GM21723 (cell line): Measurements from ENCODE around the gene HSPBAP1.
"Not testable (repeated sequence)": the region's sequence is repeated elsewhere in the genome, so short reads cannot be mapped to it uniquely, and the experiment has no call there.

Experiments
- ATAC-seq: cut with Tn5 transposase; IDR thresholded peaks from one replicate; pipeline ENCODE4 v1.9.1; 2021; ENCODE audit warnings: mild to moderate bottlenecking, moderate library complexity; ENCODE audit not compliant: unreplicated experiment

HSPBAP1 gene

DNA sequence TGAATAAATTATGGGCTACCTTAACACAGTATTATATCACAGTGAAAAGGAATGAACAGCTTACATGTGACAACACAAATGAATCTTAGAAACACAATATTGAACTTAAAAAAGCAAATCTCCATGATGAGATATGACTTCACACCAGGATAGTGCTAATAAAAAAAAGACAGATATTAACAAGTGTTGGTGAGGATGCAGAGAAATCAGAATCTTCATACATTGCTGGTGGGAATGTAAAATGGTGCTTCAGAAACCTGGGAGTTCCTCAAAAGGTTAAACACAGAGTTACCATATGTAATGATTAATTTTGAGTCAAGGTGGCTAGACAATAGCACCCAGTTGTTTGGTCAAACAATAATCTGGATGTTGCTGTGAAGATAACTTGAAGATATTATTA is 51.4 kb downstream of the HSPBAP1 start:
- no peak for ATAC-seq

DNA sequence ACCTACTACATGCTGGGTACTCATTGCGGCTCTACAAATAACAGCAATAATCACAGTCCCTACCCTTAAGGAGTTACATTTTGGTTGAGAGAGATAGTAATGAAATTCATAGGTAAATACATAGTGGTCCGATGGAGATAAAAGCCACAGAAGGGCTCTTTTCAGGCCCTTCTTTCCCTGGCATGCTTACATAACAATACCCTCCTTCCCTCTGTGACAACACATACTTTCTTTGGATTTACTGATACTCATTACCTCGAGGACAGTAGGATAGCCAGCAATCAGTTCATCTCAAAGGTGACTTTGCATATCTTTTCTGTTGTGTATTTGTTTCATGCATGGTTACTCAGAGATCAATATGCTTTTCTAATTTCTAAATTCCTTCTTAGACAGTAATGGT is 54.5 kb downstream of the HSPBAP1 start:
- no peak for ATAC-seq

DNA sequence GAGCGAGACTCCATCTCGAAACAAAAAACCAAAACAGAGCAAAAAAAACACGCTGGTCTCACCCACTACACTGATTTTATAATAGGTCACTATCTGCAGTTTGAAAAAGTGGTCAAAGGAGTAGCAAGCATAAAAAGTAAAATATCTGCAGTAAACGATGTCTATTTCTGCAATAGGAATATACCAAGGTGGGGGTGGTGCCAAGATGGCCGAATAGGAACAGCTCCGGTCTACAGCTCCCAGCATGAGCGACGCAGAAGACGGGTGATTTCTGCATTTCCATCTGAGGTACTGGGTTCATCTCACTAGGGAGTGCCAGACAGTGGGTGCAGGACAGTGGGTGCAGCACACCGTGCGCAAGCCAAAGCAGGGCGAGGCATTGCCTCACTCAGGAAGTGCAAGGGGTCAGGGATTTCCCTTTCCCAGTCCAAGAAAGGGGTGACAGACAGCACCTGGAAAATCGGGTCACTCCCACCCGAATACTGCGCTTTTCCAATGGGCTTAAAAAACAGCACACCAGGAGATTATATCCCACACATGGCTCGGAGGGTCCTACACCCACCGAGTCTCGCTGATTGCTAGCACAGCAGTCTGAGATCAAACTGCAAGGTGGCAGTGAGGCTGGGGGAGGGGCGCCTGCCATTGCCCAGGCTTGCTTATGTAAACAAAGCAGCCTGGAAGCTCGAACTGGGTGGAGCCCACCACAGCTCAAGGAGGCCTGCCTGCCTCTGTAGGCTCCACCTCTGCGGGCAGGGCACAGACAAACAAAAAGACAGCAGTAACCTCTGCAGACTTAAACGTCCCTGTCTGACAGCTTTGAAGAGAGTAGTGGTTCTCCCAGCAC is 60.7 kb downstream of the HSPBAP1 start:
- ATAC-seq: not testable (repeated sequence)

DNA sequence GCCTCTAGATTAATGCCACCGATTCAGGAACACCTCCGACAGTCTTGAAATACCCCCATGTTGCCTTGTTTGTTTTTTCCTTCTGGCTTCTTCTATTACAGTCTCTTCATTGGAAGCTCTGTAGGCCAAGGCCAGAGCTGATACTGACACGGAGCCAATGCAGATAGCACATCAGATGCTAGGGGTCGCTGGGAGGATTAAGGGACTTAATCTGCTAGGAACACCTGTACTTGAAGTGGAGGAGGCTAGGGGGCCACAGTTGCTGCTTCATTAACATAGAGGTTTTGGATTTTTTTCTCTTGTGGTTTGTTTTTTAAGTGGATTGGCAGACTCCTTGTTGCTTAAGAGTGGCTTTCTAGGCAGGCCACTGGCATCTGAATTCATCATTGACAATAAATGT is 63.4 kb downstream of the HSPBAP1 start:
- no peak for ATAC-seq

DNA sequence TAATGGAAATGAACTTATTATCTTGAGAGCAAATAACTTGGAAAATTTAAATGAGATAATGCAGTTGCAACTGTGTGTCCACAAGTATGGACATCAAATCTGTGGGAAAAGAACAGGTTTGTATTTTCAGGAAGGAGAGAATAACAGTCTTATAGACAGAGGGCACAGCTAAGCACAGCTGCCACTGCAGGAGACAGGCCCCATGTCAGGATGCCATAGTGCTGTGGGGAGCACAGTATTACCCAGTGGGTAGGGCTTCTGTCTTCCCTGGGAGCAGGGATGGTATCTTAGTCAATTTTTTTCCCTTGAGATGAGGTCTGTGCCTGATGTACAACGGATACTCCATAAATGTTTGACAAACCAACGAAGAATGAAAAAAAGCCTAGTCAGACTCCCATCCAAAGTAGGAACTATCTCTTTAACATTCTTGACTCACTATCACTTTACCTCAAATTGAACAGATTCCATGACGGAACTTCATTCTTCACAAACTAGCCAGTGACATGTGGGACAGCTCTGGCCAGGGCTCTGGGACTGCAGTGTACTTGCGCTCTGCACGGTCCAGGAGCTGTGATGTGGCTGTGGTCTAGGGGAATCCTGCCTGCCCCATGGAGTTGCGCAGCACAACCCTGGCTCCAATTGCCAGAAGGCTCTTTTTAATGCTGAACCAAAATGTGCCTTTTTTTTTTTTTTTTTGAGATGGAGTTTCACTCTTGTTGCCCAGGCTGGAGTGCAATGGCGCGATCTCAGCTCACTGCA is 64.7 kb downstream of the HSPBAP1 start:
- ATAC-seq: no peak

DNA sequence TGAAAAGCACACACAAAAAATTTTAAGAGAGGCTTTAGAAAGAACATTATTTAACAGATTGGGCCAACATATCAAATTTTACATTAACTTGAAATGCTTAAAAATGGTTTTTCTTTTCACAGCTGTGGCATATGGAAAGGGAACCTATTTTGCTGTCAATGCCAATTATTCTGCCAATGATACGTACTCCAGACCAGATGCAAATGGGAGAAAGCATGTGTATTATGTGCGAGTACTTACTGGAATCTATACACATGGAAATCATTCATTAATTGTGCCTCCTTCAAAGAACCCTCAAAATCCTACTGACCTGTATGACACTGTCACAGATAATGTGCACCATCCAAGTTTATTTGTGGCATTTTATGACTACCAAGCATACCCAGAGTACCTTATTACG is 65.4 kb downstream of the HSPBAP1 start:
- no peak for ATAC-seq

DNA sequence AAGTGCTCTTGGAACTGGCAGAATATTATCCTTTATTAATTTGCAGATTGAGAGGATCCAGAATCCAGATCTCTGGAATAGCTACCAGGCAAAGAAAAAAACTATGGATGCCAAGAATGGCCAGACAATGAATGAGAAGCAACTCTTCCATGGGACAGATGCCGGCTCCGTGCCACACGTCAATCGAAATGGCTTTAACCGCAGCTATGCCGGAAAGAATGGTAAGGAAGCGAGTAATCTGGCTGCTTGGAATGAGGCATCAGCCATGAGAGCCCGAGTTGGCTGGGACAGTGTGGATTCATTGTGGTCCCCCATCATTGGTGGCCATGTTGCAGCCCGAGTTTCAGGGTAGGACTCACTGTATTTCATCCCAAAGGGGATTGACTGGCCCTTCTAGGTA is 65.9 kb downstream of the HSPBAP1 start:
- ATAC-seq: no peak

DNA sequence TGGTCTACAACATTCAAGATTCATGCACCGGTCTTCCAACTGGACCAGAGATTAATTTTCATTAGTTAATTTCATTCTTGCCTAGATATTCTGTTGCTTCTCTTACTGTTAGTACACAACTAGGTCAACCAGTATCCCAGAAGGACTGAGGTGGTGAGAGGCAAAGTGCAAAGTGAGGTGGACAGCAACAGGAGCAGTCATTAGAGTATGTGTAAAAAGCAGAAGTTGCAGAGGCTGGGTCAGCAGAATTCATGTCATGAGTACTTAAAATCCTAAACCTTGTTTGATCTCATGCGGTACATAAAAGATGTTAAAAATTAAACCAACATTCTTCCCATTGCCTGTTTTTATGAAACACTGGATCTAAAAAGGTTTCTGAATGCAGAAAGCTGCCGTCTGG is 66.3 kb downstream of the HSPBAP1 start:
- no peak for ATAC-seq

DNA sequence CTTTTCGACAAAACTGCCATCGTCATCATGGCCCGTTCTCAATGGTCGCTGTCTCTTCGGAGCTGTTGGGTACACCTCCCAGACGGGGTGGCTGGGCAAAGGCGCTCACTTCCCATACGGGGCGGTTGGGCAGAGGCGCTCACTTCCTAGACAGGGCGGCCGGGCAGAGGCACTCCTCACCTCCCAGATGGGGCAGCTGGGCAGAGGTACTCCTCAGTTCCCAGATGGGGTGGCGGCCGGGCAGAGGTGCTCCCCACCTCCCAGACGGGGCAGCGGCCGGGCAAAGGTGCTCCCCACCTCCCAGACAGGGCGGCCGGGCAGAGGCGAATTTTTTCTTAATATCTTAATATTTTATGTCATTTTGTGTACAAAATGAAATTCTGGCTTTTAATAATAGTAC is 68.5 kb downstream of the HSPBAP1 start:
- no peak for ATAC-seq

DNA sequence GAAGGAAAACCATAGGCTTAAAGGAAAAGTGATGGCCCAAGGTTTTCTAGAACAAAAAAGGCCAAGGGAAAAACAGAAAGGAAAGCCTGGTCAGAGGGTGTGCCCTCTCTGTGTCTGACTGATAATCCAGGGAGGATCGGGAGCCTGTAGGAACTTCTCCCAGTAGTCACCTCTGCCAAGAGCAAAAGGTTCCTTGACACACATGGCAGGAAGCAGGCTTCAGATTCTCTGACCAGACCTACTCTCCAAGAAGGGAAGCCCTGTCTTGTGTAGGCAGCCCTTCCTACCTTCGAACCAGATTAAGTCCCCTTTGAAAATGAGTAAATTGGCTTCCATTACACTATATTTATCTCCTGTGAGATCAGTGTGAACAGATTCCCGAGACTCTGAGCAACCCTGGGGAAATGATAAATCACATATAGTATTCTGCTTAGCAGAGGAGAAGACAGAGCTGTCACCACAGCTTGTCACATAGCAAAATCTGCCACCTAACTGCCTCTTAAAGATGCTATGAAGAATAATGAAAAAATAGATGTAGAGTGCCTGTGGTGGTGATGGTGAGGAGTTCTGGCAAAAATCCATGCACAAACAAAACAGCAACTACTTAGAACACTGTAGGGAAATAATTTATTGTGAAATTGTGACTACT is 74.2 kb downstream of the HSPBAP1 start:
- ATAC-seq: no peak

DNA sequence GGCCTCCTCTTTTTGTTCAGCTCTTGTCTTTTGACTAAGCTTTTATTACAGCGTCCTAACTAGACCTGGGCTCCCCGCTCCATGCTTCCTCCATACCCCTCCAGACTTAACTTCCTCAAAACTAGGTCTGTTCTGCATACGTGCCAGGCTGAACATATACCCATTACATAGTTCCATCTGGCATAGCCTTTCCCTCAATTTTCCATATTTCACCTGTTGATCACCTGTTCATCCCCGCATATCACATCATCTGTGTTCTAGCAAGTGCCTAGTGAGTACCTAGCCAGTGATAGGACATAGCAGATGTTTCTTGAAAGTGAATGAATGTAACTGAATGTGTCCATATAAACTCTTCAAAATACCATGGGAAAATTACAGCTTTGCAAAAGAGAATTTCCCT is 77.0 kb downstream of the HSPBAP1 start:
- no peak for ATAC-seq

DNA sequence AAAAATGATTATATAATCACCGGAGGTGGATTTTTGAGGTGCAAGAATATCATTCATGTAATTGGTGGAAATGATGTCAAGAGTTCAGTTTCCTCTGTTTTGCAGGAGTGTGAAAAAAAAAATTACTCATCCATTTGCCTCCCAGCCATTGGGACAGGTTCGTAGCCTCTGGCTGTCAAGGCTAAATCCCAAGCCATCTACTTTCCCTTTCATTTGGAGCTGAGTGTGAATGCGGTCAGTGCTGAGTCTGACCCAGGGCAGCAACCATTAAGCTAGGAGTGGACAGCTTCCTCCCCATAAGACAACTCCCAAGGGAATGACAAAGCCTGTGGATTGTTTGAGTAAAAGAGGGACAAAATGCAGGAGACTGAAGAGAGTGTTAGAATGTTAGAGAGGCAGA is 79.4 kb downstream of the HSPBAP1 start:
- ATAC-seq: no peak

DNA sequence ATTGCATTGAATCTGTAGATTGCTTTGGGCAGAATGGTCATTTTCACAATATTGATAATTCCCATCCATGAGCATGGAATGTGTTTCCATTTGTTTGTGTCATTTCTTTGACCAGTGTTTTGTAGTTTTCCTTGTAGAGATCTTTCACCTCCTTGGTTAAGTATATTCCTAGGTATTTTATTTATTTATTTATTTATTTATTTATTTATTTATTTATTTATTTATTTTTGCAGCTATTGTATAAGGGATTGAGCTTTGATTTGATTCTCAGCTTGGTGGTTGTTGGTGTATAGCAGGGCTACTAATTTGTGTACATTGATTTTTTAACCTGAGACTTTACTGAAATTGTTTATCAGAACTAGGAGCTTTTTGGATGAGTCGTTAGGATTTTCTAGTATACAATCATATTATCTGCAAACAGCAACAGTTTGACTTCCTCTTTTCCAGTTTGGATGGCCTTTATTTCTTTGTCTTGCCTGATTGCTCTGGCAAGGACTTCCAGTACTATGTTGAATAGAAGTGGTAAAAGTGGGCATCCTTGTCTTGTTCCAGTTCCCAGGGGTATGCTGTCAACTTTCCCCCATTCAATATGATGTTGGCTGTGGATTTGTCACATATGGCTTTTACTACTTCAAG is 82.9 kb downstream of the HSPBAP1 start:
- not testable (repeated sequence) for ATAC-seq

DNA sequence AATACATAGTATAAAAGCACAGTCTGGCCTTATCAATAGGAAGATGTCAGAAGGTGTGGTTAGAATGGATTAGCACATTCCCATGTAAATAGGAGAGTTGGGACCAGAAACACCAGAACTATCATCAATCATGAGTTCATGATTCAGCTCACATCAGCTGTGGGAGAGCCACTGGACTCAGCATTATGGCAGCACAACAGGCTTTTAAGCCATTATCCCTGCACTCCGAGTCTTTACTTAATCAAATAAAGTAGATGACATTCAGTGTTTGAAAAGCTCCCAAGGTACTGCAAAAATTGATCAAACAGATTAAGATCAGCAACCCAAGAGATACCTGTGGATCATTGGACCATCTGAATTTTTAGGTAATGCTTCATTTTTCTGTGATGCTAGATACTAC is 88.3 kb downstream of the HSPBAP1 start:
- ATAC-seq: no peak

DNA sequence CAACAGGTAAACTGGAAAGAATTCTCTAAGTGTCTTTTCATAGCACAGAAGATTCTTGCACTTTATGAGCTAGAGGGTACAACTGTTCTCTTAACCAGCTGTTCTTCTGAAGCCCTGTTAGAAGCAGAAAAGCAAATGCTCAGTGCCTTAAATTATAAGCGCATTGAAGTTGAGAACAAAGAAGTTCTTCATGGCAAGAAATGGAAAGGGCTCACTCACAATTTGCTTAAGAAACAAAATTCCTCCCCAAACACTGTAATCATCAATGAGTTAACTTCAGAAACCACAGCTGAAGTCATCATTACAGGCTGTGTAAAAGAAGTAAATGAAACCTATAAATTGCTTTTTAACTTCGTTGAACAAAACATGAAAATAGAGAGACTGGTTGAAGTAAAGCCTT is 93.4 kb downstream of the HSPBAP1 start:
- no peak for ATAC-seq

DNA sequence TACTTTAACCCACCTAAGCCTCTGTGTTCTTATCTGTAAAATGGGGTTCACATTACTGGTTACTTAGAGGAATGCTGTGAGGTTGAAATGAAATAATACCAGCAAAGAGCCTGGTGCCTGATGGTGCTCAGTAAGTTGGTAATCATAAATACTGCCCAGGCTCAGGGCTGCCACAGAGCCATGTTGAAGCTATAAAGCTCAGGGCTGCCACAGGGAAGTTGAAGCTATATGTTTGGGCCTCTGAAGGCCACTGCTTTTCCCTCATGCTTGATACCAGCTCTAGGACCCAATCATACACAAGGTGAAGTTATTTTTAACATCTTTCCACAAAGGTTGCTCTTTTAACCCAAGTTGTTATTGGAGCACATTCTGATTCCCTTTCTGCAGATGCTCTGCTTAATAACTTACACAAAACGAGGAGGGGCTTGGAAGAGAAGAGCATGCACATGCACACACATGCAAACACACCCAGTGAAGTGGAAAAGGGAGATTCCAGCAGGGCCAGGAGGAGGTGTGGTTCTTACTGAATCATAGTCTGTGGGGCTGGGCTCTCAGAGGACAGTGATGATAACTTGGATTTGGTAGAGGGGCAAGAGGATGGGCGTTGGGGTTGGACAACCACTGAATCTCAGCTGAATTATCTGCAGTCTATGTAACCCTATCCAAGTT is 95.5 kb downstream of the HSPBAP1 start:
- peak; percentile 71 for ATAC-seq

DNA sequence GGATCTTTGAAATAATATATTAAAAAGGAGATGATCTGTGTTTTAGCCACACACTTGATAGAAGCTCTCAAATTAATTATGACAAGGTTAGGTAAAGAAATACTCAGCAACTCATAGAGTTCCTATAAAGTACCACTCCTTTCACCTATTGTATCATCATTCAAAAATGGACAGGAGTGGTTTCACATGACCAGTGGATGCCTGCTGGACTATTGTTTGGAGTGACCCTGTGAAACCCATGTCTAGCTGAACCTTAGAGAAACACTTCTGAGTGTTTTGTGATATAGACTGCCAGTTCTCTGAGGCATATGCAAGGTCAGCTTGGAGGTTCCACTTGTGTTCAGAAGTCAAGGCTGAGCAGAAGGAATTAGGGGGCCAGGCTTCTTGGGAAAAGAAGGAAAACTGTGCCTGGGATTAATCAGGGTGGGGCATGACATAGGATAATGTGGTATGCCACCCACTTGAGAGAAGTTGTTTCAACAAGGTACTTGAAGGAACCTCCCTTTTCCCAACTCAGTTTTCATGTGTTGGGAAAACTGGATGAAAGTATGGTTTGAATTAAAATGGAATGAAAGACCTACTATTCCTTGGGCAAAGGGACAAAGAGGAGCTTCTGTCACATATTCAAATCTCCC is 97.6 kb downstream of the HSPBAP1 start:
- ATAC-seq: no peak

DNA sequence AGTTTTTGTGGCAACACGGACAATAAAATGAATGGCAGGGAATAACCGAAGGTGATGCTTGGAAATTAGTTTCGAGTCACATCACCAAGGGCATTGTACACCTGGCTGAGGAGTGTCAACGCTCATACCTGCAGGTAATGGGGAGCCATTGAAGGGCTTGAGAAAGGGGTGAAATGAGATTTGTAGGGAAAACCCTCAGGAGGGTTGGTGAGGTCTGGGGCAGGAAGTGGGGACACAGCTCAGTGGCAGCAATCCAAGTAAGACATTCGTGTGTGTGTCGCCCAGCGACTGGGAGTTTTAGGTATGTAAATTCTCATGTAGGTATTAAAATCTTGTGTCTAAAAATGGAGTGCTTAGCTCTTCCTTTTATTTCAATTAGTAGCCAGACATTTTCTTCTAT is 98.7 kb downstream of the HSPBAP1 start:
- ATAC-seq: peak; percentile 58

DNA sequence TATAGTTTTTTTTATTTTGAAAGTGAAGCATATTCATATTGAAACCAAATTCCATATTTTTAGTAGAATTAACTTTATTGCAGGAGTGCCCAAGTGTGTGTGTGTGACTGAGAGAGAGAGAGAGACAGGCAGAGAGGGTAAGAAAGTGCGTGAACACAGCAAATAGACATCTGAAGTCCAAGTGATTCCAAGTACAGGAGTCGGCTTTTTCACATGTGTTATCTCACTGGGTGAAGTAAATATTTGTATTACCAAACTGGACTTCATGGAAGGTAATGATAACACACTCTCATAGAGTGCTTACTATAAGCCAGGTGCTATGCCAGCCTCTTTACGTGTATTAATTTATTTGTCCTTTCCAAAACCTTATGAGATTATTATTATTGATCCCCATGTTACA is 101.0 kb downstream of the HSPBAP1 start:
- ATAC-seq: no peak

DNA sequence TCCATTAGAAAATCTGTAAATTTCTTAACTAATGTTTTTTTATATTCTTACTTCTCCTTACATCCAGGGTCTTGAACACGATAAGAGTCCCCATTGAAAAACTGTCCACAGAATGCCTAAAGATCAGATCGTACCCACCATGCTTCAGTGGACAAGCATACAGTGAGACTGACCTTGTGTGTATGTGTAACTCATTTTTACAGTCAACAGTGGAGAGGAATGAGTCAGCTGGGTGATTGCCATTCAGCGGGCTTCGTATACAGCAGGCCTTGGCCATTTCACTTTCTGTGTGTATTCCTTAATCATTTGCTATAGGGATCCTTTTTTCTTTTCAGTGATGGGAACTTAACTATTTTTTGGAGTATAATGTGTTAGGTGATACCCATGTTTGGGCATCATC is 102.4 kb downstream of the HSPBAP1 start:
- no peak for ATAC-seq
